ENCODE data around the gene TAF15. TPM values are rescaled to one million over a fixed set of nuclear protein-coding genes. Genes with fewer than 3 reads are reported as not detected.

Gene TAF15
- total RNA-seq (2022; extraction: Qiagen RNA extraction; ENCODE audit: low read depth) = 210 to 259 TPM (median 226 TPM) in 5 replicates

DNA sequence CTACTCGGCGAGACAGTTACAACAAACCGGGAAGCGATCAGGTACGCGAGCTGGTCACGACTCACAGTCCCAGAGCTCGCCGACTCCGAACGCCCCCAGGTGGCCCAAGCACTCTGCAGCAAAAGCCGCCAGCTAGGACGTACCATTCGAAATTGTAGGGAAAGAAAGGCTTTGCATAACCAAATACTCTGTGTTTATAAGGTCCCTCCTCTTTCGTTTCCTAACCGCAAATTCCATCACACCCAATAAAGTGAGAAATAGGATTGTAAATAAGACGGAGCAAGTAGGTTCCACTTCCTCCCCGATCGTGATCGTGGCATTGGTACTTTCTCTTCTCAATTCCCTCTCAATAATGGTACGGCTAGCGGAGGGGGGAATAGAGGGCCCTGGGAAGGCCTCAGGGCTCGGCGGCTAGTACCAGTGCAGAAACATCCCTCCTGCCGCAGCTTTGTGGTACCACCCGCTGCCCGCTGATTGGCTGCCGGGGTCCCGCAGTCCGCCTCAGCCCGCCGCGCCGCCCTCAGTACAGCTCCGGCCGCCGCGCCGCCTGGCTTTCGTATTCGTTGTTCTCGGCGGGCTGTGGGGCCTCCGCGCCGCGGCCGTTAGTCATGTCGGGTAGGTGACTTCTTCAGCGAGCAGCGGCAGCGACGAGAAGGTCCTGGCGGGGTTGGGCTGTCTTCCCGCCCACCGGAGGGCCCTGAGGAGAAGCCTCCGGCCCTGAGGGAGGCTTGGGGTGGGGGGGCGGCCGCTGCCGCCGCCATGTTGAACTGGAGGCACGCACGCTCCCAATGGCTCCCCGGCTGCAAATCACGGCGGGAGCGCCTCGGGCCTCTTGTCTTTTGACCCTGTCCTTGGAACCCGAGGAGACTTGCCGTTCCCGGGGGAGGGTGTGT, at the start of gene TAF15:
TSS of gene TAF15 (plus strand) at position 523 of the 893 bp plus-strand sequence. CDS start at position 609, 86 bp downstream.

DNA sequence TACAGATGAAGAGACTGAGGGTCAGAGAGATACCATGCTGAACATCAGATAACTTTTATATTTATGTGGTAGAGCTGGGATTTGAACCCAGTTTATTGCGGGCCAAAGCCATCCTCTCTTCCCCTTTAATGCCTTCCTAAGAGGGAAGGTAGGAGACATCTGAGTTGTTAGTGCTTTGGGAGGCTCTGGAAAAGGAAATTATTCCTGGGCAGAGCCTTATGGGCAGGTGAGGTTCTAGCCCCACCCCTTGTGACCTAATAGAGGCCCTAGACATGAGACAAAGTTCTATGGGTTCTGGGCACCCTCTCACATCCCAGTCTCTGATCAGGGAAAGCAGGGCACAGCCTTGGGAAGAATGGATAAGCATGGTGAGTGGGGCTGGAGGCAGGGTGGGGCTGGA, 48.7 kb upstream of the TAF15 start, which contains the start of gene C17orf50:
TSS of gene C17orf50 (plus strand) at position 301 of the 400 bp plus-strand sequence. CDS start at position 356, 55 bp downstream.

GRCh38 chr17:35795007-35795870, 14.0 kb upstream of the TAF15 start, which contains the start of gene MMP28:
Gene MMP28, minus strand, starts transcription at chr17:35795641. Its CDS starts 264 bp downstream, at chr17:35795377.

DNA sequence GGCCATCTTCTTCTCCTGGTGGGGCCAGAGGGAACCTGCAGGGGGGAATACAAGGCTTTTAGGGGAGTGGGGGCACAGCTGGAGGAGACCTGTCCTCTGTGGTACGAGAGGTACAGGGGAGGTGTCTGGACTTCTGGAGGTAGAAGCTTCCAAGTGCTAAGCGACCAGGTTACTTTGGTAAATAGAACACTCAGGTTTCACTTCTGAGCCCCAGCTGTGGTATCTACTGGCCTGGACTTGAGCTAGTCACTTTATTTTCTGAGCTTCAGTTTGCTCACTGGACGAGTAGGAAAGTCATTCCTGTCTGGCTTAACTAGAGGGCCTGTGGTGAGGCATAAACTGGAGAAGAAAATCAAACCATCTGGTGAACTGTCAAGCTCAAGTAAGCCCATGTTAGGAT, 59.5 kb downstream of the TAF15 start, which contains the start of gene HEATR9:
TSS of gene HEATR9 (minus strand) at position 155 of the 400 bp plus-strand sequence. CDS start at position 6, 149 bp downstream.

GRCh38 chr17:35879773-35880654, 70.7 kb downstream of the TAF15 start, which contains the start of gene CCL5:
Gene CCL5, minus strand, starts transcription at chr17:35880360.

Other genes starting within 250 kb of the TAF15 start
- gene SLFN14, start 248.7 kb upstream of the TAF15 start, total RNA-seq (2022; extraction: Qiagen RNA extraction; ENCODE audit: low read depth) = not detected in 5 replicates
- 7.4 to 9.0 TPM (median 7.8 TPM) in 5 replicates for gene PEX12, start 230.9 kb upstream of the TAF15 start, total RNA-seq (2022; extraction: Qiagen RNA extraction; ENCODE audit: low read depth)
- 126 to 156 TPM (median 143 TPM) in 5 replicates for gene AP2B1, start 222.2 kb upstream of the TAF15 start, total RNA-seq (2022; extraction: Qiagen RNA extraction; ENCODE audit: low read depth)
- 0.12 to 0.15 TPM (median 0.14 TPM) in 4 of 5 replicates, not detected in the other for gene RASL10B, start 77.8 kb upstream of the TAF15 start, total RNA-seq (2022; extraction: Qiagen RNA extraction; ENCODE audit: low read depth)
- gene GAS2L2, start 56.2 kb upstream of the TAF15 start, total RNA-seq (2022; extraction: Qiagen RNA extraction; ENCODE audit: low read depth) = 0.06 to 0.08 TPM in 2 of 5 replicates, not detected in the others
- gene C17orf50, start 48.6 kb upstream of the TAF15 start, total RNA-seq (2022; extraction: Qiagen RNA extraction; ENCODE audit: low read depth) = 0.38 to 0.56 TPM in 2 of 5 replicates, not detected in the others
- 2.7 to 8.4 TPM (median 7.1 TPM) in 5 replicates for gene MMP28, start 13.8 kb upstream of the TAF15 start, total RNA-seq (2022; extraction: Qiagen RNA extraction; ENCODE audit: low read depth)
- not detected in 5 replicates for gene HEATR9, start 59.4 kb downstream of the TAF15 start, total RNA-seq (2022; extraction: Qiagen RNA extraction; ENCODE audit: low read depth)
- gene CCL5, start 70.9 kb downstream of the TAF15 start, total RNA-seq (2022; extraction: Qiagen RNA extraction; ENCODE audit: low read depth) = 1.0 to 2.3 TPM (median 1.5 TPM) in 5 replicates
- 2.7 to 6.7 TPM (median 3.7 TPM) in 5 replicates for gene RDM1, start 121.3 kb downstream of the TAF15 start, total RNA-seq (2022; extraction: Qiagen RNA extraction; ENCODE audit: low read depth)
- gene LYZL6, start 134.2 kb downstream of the TAF15 start, total RNA-seq (2022; extraction: Qiagen RNA extraction; ENCODE audit: low read depth) = not detected in 5 replicates
- gene CCL16, start 172.0 kb downstream of the TAF15 start, total RNA-seq (2022; extraction: Qiagen RNA extraction; ENCODE audit: low read depth) = not detected in 5 replicates
- not detected in 5 replicates for gene CCL14, start 177.2 kb downstream of the TAF15 start, total RNA-seq (2022; extraction: Qiagen RNA extraction; ENCODE audit: low read depth)
- gene CCL15, start 192.1 kb downstream of the TAF15 start, total RNA-seq (2022; extraction: Qiagen RNA extraction; ENCODE audit: low read depth) = not detected in 5 replicates
- not detected in 5 replicates for gene CCL23, start 208.5 kb downstream of the TAF15 start, total RNA-seq (2022; extraction: Qiagen RNA extraction; ENCODE audit: low read depth)